PC-3 (cell line): ENCODE measurements around the gene BANK1. TPM values are rescaled to one million over a fixed set of nuclear protein-coding genes. Genes with fewer than 3 reads are reported as not detected.

Experiments
- ATAC-seq: fragments of 200-7000 bp; cut with Tn5 transposase; 2 replicates; pipeline ENCODE4 v1.9.1; 2020; ENCODE audit warnings: mild to moderate bottlenecking, moderate library complexity
- BruUV-seq: library from RNA; stranded (reverse); fragments of 400-500 nt; replicated peaks from 2 replicates; lab custom pipeline; 2021; lab: Mats Ljungman, UMichigan
- CTCF ChIA-PET: fragments of 300-600 bp; sonication (Branson Sonifier 250); formaldehyde crosslinking; loops from one replicate; lab custom pipeline; 2022; ENCODE audit warnings: antibody characterized with exemption; lab: Charles Lee
- POLR2A ChIA-PET: fragments of 300-600 bp; sonication (Branson Sonifier 250); formaldehyde crosslinking; loops from one replicate; lab custom pipeline; 2022; ENCODE audit warnings: antibody characterized with exemption; ENCODE audit not compliant: unreplicated experiment; lab: Charles Lee
- DNase-seq: peaks from one replicate; pipeline ENCODE4 v3.0.0-alpha.2; 2015
- H2AFZ ChIP-seq: fragments of 300-600 bp; sonication (generic); 2 replicates; pipeline ENCODE4 v1.6.0; 2016; ENCODE audit warnings: antibody characterized with exemption, low read length
- H3F3A ChIP-seq: fragments of 300-600 bp; sonication (generic); one replicate; pipeline ENCODE4 v1.6.0; 2017; ENCODE audit warnings: antibody characterized with exemption, low read length, control low read depth, mild to moderate bottlenecking; ENCODE audit not compliant: unreplicated experiment
- H3K27ac ChIP-seq: fragments of 300-600 bp; sonication (generic); 2 replicates; pipeline ENCODE4 v1.5.1; 2016; ENCODE audit warnings: mild to moderate bottlenecking, low read length
- H3K27me3 ChIP-seq: fragments of 300-600 bp; sonication (generic); 2 replicates; pipeline ENCODE4 v1.6.1; 2016; ENCODE audit warnings: low read length, mixed read lengths
- H3K36me3 ChIP-seq: fragments of 300-600 bp; sonication (generic); 2 replicates; pipeline ENCODE4 v1.6.1; 2016; ENCODE audit warnings: low read depth, mixed run types, low read length, mixed read lengths
- H3K4me1 ChIP-seq: fragments of 300-600 bp; sonication (generic); 2 replicates; pipeline ENCODE4 v1.5.1; 2016; ENCODE audit warnings: low read length; ENCODE audit not compliant: insufficient read depth
- H3K4me2 ChIP-seq: fragments of 300-600 bp; sonication (generic); 2 replicates; pipeline ENCODE4 v1.6.0; 2016; ENCODE audit warnings: low read length
- H3K4me3 ChIP-seq: fragments of 300-600 bp; sonication (generic); 2 replicates; pipeline ENCODE4 v1.5.1; 2016; ENCODE audit warnings: mild to moderate bottlenecking, low read length, mixed read lengths
- H3K79me2 ChIP-seq: fragments of 300-600 bp; sonication (generic); 2 replicates; pipeline ENCODE4 v1.6.1; 2017; ENCODE audit warnings: low read length, mixed read lengths
- H3K9ac ChIP-seq: fragments of 300-600 bp; sonication (generic); 2 replicates; pipeline ENCODE4 v1.6.0; 2016; ENCODE audit warnings: mild to moderate bottlenecking, low read length
- H3K9me2 ChIP-seq: fragments of 300-600 bp; sonication (generic); replicated peaks from 2 replicates; pipeline ENCODE4 v1.6.1; 2016; ENCODE audit warnings: mixed run types, low read length, mixed read lengths
- H3K9me3 ChIP-seq: fragments of 300-600 bp; sonication (generic); 2 replicates; pipeline ENCODE4 v1.6.1; 2016; ENCODE audit warnings: low read length, mixed read lengths
- H4K20me1 ChIP-seq: fragments of 300-600 bp; sonication (generic); 2 replicates; pipeline ENCODE4 v1.6.1; 2016; ENCODE audit warnings: low read length, mixed read lengths
- CTCF ChIP-seq: fragments of 300-600 bp; sonication (generic); conservative IDR thresholded peaks from 2 replicates; pipeline ENCODE4 v1.5.1; 2017; ENCODE audit warnings: antibody characterized with exemption, low read depth, mild to moderate bottlenecking, low read length
- EZH2 ChIP-seq: fragments of 300-600 bp; sonication (generic); IDR thresholded peaks from one replicate; pipeline ENCODE4 v1.6.1; 2017; ENCODE audit warnings: antibody characterized with exemption, mild to moderate bottlenecking, low read length; ENCODE audit not compliant: unreplicated experiment
- EZH2phosphoT487 ChIP-seq: fragments of 300-600 bp; sonication (generic); IDR thresholded peaks from 2 replicates; pipeline ENCODE4 v1.6.1; 2018; ENCODE audit warnings: mild to moderate bottlenecking, antibody characterized with exemption, low read length, borderline replicate concordance
- intact Hi-C: fragments of 100-400 bp; cut with micrococcal nuclease; formaldehyde crosslinking; loops from 2 replicates; pipeline ENCODE4 v1.9.0; 2023
- total RNA-seq: library from RNA; depleted of rRNA; stranded (reverse); fragments of >200 nt; gene quantifications from 2 replicates; pipeline ENCODE4 v1.2.3, GENCODE V29; 2014

Gene BANK1
- total RNA-seq, 1 experiment from 2014 or later: 1.5 TPM

DNA sequence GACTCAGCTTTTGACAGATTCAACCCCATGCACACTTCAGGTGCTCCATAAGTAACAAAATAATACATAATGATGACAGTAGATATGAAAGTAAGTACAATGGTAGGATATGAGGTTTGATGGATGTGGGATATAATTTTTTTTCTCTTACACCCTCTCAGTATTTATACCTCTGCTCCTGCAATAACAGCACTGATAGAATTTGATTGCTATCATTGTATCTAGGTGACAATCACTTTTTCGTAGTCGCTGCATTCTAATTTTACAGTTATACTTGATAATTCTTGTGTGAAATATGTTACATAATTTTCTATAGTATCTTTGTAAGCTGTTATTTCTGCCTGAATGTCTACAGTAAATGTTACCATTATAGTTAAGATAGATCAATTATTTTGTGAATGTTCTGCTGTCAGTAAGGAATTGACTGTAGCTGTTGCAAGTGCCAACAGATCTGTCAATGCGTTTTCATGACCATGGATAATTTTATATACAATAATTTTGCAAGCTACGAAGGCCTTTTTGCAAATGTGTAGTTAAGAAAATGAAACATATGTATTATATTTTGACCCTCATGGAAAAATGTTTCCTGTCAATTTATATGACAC is 128.9 kb downstream of the BANK1 start:
- intact Hi-C loops: no loop called here
- DNase-seq (no peak), ATAC-seq (no peak)
- Histone ChIP-seq H2AFZ (no peak overlapping the region), H3F3A (no peaks in the 10 kb centered on the region), H3K4me2 (no peak overlapping the region), H3K36me3 (no peaks in the 10 kb centered on the region), H3K4me1 (no peaks in the 10 kb centered on the region), H3K9me2 (no peaks in the 10 kb centered on the region), H3K4me3 (no peak overlapping the region), H4K20me1 (no peaks in the 10 kb centered on the region), H3K79me2 (no peaks in the 10 kb centered on the region), H3K27me3 (no peaks in the 10 kb centered on the region), H3K9me3 (no peaks in the 10 kb centered on the region), H3K9ac (no peak overlapping the region), H3K27ac (no peak overlapping the region)
- POLR2A ChIA-PET: no interaction called here
- no TSS peak for BruUV-seq
- TF ChIP-seq CTCF: no peak
- TF ChIP-seq EZH2: no peak
- no peak for TF ChIP-seq EZH2phosphoT487
- CTCF ChIA-PET: no interaction called here

GRCh38 chr4:101921370-101921769 is 130.8 kb downstream of the BANK1 start:
- intact Hi-C loops: no loop called here
- ChIA-PET CTCF (no interaction called here), POLR2A (no interaction called here)
- H3K9me3 ChIP-seq: no peaks in the 10 kb centered on the region
- no peaks in the 10 kb centered on the region for H4K20me1 ChIP-seq
- H3K79me2 ChIP-seq: no peaks in the 10 kb centered on the region
- no peak overlapping the region for H3K4me2 ChIP-seq
- H3K9ac ChIP-seq: no peak overlapping the region
- no peaks in the 10 kb centered on the region for H3K36me3 ChIP-seq
- no peaks in the 10 kb centered on the region for H3K27me3 ChIP-seq
- H3F3A ChIP-seq: no peaks in the 10 kb centered on the region
- H2AFZ ChIP-seq: no peak overlapping the region
- H3K4me1 ChIP-seq: no peaks in the 10 kb centered on the region
- no peak for ATAC-seq
- no peak for DNase-seq
- no peaks in the 10 kb centered on the region for H3K9me2 ChIP-seq
- H3K27ac ChIP-seq: no peak overlapping the region
- TF ChIP-seq EZH2phosphoT487: no peak
- TF ChIP-seq CTCF: no peak
- TF ChIP-seq EZH2: no peak
- no TSS peak for BruUV-seq
- no peak overlapping the region for H3K4me3 ChIP-seq

- ChIA-PET POLR2A (no interaction called here), CTCF (no interaction called here)
- intact Hi-C loops: no loop called here
- H3K27me3 ChIP-seq: no peaks in the 10 kb centered on the region
- no peaks in the 10 kb centered on the region for H3K79me2 ChIP-seq
- BruUV-seq: no TSS peak
- H3F3A ChIP-seq: no peaks in the 10 kb centered on the region
- H3K9ac ChIP-seq: no peak overlapping the region
- no peak for DNase-seq
- H3K9me3 ChIP-seq: no peaks in the 10 kb centered on the region
- H3K36me3 ChIP-seq: no peaks in the 10 kb centered on the region
- H3K4me1 ChIP-seq: no peaks in the 10 kb centered on the region
- H4K20me1 ChIP-seq: no peaks in the 10 kb centered on the region
- TF ChIP-seq EZH2phosphoT487 (no peak), EZH2 (no peak), CTCF (no peak)
- H3K9me2 ChIP-seq: no peaks in the 10 kb centered on the region
- H3K27ac ChIP-seq: no peak overlapping the region
- no peak overlapping the region for H3K4me2 ChIP-seq
- no peak overlapping the region for H2AFZ ChIP-seq
- H3K4me3 ChIP-seq: no peak overlapping the region
- no peak for ATAC-seq
Observed at GRCh38 chr4:101931619-101932018, 141.1 kb downstream of the BANK1 start.
